Stimulated activated CD8-positive, alpha-beta memory T cell treated with anti-CD3 and anti-CD28 coated beads, Interleukin-7, amount 100 ng/mL, for 1 hour (primary cell): ENCODE data around the gene ATG4C.
"Not testable (repeated sequence)": the region's sequence is repeated elsewhere in the genome, so short reads cannot be mapped to it uniquely, and the experiment has no call there.

Experiments used
- DNase-seq, 2 donors: peaks; one replicate each; pipeline ENCODE4 v3.0.0-alpha.2; 2020; ENCODE audit warnings: low read depth in 2 of 2

The ATG4C gene

GRCh38 chr1:62774006-62774405 lies 9.9 kb upstream of the ATG4C start:
- DNase-seq: no peak

DNA sequence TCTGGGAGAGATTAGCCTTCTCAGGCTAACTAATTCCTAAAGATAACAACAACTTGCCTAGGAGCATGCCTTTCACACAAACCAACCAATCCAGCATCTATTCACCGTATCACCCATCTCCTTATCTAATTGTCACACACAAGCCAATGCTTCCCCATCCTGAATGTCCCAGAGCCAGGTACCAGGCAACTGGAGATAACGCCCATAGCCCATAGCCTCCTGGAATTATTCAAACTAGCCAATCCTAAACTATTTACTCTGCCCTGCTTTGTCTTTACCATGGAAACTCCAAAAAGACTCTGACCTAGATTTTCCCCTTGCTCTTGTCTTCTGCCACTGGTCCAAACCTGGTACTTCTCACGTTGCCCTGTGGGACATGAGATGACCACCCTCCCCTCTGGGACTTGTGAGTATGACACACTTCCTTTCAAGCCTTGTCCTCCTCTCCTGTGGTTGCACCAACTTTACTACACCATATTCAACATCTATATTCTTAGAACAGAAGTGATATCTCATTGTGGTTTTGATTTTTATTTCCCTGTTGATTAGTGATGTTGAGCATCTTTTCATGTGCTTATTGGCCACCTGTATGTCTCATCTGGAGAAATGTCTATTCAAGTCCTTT lies 8.8 kb upstream of the ATG4C start:
- DNase-seq: no peak

DNA sequence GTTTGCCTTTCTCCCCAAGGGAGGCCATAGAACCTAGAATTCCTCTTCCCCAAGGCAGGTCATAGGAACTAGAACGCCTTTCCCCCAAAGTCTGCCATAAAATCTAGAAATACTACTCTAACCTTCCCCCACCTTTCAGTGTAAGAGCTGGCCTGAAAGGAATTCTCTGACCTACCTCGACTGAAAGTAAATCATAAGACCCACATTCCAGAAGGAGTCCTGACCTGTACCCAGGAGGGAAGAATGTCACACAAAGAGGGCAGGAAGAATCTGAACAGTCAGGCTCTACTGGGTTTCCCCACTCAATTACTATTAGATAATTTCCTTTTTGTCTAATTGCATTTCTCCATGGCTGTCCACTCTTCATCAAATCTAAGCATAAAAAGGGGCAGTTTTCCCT lies 5.7 kb upstream of the ATG4C start:
- no peak for DNase-seq

DNA sequence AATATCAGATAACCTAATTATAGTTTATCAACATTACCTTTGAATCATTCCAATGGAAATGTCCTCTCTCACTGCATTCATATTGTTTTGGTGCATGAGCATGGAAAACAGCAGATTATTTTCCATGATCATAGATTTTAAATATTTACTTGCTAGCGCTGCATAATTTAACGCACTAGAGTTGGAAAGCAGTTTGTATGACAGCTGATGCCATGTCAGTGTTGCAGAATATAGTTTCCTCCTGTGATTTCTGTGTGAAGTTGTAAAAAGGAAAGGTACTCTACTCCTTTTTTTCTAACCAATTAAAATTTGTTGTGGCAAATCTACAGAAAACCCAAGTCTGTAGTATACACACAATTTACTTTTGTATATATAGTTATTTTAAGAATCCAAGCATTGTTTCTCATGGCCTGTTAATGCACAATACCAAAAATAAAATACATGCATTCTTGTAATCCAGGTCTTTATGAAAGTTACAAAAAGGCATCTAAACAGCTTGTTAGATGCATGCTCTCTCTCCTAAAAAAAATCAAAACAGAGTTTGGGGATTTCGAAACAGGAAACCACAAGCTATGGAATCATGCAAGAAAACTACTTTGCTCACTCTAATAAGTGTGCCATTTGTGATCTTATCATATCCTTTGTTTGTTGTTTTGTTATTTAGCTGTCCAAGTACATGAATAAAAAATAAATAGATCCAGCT lies 1.9 kb upstream of the ATG4C start:
- DNase-seq: no peak

DNA sequence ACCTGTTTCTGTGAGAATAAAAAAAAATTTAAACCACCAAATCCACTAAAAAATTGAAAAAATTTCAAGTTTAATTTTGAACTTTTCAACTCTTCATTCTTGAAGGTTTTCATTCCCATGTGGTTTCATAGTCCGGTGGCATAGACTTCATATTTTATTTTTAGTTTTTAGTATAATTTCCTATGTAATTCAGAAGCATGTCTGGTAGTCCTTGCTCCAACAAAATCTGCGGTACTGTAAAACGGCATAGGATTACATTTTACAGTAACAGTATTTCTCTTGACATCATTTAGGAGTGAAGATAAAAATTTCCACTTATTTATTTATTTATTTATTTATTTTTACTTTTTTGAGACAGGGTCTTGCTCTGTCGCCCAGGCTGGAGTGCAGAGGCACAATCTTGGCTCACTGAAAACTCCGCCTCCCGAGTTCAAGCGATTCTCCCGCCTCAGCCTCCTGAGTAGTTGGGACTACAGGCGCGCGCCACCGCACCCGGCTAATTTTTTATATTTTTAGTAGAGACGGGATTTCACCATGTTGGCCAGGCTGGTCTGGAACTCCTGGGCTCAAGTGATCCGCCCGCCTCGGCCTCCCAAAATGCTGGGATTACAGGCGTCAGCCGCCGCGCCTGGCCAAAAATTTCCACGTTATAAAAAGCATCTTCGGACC lies 1.3 kb upstream of the ATG4C start:
- not testable (repeated sequence) for DNase-seq

- no peak for DNase-seq
Measured at GRCh38 chr1:62784509-62785365, 805 bp downstream of the ATG4C start.

GRCh38 chr1:62790716-62791115 lies 6.8 kb downstream of the ATG4C start:
- no peak for DNase-seq

- DNase-seq: no peak
Measured at GRCh38 chr1:62794053-62794452, 10.1 kb downstream of the ATG4C start.

- DNase-seq: no peak
Measured at GRCh38 chr1:62796221-62796620, 12.3 kb downstream of the ATG4C start.

- DNase-seq: no peak
Measured at GRCh38 chr1:62799688-62800087, 15.8 kb downstream of the ATG4C start.

DNA sequence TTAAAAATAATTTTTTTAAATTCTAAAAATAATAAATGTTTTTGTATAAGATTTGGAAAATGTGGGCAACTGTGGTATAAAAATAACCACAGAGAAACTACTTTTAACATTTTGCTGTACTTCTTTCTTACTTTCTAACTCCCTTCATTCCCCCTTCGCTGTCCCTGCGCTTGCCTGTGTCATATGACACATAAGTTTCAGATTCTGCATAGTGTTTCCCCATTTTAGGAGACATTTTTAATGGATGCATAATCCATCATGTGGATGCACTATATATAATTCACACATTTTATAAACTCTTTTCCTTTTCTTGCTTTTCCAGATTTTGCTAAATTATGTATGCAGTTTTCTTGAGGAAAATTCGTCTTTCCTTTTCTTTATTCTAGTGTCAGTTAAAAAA lies 16.3 kb downstream of the ATG4C start:
- DNase-seq: no peak

DNA sequence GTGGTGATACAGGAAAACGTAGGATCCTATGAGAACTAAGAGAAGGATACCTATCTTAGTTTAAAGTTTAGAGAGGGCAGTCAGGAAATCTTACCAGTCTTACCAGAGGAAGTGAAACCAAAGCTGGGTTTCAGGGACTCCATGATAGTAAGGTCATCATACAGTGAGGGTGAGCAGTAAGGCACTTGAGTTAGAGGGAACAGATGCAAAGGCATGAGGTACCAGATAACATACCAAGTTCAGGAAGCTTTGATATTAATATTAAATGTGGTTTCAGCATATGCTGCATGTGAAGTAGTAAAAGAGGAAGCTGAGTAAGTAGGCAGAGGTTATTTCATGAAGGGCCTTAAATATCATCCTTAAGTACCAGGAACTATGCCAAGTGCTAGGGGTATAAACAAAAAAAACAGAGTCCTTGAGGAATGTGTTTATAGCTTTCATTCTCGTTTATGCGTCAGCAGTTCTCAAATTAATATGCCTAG lies 16.9 kb downstream of the ATG4C start:
- no peak for DNase-seq

- no peak for DNase-seq
Measured at GRCh38 chr1:62809788-62810187, 25.9 kb downstream of the ATG4C start.

- no peak for DNase-seq
Measured at GRCh38 chr1:62810420-62811274, 26.7 kb downstream of the ATG4C start.

DNA sequence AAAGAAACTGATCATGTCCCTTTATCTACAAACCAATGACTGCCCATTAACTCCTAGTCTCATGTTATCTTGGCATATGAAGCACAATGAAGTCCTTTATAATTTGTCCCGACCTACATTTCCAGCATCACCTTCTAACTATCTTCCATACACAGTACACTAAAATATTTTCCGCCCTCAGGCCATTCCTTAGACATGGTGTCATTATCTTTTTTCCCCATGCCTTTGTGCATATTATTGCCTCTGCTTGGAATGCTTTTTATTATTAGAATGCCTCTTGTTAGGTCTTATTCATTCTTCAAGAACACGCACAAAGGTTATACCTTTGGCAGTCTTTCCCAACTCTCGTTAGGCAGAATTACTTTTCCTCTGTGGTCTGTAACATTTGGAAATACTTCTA lies 39.6 kb downstream of the ATG4C start:
- no peak for DNase-seq

DNA sequence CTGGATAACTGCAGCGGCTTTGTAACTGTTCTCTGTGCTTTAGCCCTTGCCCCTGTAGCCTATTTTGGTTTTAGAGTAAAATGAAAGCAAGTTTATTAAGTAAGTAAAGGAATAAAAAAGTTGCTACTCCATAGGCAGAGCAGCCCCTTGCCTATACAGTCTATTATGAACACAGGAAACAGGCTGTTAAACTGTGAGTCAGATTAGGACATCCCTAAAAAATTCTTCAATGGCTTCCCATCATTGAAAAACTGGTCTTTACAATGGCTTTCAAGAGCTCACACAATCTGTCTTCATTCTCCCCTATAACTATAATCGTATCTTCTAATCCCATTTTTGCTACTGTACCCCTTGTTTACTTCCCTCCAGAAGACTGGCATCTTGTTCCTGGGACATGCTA lies 43.0 kb downstream of the ATG4C start:
- no peak for DNase-seq

- not testable (repeated sequence) for DNase-seq
Measured at GRCh38 chr1:62827786-62828185, 43.9 kb downstream of the ATG4C start.

DNA sequence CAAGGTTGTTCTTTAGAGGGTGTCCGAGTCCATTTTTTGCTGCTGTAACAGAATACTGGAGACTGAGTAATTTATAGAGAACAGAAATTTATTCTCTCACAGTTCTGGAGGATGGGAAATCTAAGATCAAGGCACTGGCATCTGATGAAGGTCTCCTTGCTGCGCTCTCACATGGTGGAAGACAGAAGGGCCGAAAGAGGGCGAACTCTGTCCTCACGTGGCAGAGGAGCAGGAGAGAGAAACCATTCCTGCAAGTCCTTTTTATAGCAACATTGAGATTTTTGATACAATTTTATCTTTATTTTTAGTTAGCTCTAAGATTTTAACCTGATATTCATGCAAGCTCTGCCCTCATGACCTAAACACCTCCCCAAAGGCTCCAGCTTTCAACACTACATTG lies 48.3 kb downstream of the ATG4C start:
- DNase-seq: no peak

DNA sequence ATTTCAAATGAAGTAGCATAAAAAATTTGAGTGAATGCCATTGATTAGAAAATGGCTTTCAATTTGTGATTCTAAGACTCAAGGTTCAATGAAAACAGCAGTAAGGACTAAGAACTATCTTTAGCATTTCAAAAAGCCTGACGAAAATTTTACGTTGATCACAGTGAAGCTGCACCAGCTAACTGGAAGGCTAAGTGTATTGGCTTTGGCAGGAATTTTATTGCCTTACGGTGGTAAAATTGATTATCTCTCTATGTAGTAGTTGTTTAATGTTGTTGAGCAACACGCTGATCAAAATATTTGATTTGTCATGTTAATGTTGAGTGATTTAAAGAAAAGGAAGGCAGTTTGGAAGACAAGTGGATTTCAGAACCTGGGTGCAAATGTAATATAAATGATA lies 49.6 kb downstream of the ATG4C start:
- DNase-seq: no peak

GRCh38 chr1:62834400-62834961 lies 50.5 kb downstream of the ATG4C start:
- no peak for DNase-seq
